ENCODE measurements around the gene THADA.

The THADA gene

GRCh38 chr2:43507137-43507536 lies 88.7 kb downstream of the THADA start:
- no peak for DNase-seq

DNA sequence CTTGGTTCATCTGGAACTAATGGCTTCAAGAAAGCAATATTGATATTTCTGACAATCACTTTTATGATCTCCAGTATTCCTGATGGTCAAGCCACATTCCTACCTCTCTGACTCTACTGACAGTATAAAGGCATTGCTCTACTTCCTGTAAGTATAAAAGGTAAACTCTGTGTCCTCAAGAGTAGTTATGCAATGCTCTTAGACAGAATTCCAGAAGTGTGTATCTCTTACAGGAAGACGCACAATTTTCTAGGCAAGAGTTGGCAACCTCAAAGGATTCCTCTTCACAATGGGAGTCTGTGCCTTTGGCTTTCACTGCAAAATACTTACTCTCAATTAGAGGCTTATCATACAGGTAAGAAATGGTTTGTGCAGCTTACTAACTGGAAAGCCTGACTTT lies 100.1 kb downstream of the THADA start:
- no peak for DNase-seq

DNA sequence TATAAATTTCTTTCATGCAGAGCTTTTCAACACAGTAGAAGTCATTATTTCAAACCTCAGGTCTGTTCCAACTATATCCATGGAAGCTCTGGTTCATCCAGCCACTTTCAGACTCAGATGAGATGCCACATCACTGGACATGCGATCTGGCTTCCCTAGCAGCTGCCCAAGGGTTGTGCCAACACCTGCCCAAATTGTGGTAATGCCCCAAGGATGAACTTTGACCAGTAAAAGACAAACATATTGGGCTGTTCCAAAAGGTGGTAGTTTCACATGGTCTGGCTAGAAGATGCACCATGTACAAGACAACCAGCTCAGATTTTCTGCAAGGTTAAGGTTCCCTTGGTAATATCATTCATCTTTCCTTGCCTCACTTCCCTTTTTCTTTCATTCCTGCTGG lies 101.9 kb downstream of the THADA start:
- no peak for DNase-seq

GRCh38 chr2:43491065-43491639 lies 104.7 kb downstream of the THADA start:
- DNase-seq = no peak

DNA sequence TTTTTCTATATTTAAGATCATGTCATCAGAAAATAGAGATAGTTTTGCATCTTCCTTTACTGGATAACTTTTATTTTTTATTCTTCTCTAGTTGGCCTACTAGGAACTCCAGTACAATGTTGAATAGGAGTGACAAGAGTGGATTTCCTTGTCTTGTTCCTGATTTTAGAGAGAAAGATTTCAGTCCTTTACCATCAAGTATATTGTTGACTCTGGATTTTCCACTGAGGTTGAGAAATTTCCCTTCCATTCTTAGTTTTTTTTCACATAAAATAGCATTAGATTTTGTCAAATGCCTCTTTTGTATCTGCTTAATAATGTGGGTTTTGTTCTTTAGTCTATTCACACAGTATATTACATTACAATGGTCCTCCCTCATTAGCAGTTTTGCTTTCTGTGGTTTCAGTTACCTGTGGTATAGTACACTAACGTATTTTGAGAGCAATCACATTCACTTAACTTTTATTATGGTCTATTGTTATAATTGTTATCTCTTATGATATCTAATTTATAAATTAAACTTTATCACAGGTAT lies 105.5 kb downstream of the THADA start:
- no peak for DNase-seq

- DNase-seq = no peak
Measured at GRCh38 chr2:43488737-43489136, 107.1 kb downstream of the THADA start.

DNA sequence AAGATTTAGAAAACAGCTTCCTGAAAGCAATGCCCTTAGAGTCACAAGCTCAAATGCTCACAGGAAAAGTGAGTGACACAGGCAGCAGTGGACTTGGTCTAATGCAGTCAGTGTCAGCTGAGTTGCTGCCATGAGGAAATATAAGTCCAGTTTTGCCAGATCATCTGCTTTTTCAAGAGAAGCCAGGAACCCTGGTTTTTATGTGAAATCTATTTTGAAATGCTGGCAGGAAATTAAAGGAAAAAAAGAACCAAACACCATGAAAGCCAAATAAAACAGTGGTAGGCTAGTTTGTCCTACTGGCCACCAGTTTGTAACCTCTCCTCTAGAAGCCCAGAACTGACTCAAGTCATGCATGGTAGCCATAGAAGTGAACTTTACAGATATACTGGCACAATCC lies 109.2 kb downstream of the THADA start:
- DNase-seq = no peak

DNA sequence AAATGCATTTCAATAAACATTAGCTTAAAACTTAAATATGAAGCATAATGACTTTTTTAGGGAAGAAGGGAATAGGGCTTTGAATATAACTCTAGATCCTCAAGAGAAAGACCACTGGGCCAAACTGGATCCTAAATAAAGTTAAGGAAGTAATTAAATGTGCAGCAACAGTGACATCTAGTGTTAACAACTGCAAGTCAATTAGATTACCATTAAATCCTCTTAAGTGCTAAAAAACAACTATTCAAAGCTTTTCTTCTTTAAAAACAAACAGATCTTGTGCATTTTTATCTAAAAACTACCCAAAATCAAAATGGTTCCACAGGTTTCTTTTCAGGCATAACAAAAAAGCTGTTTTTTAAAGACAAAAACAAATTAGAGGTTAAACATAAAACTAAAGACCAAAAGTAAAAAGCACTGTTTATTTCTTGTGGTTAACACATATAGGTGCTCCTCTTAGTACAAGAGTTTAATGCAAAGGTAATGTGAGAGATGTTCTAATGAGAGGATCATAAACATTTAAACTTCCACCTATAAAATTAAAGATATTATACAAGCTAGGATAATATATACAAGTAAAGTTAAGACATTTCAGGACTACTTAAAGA lies 111.4 kb downstream of the THADA start:
- no peak for DNase-seq

- no peak for DNase-seq
Measured at GRCh38 chr2:43482961-43483360, 112.9 kb downstream of the THADA start.

DNA sequence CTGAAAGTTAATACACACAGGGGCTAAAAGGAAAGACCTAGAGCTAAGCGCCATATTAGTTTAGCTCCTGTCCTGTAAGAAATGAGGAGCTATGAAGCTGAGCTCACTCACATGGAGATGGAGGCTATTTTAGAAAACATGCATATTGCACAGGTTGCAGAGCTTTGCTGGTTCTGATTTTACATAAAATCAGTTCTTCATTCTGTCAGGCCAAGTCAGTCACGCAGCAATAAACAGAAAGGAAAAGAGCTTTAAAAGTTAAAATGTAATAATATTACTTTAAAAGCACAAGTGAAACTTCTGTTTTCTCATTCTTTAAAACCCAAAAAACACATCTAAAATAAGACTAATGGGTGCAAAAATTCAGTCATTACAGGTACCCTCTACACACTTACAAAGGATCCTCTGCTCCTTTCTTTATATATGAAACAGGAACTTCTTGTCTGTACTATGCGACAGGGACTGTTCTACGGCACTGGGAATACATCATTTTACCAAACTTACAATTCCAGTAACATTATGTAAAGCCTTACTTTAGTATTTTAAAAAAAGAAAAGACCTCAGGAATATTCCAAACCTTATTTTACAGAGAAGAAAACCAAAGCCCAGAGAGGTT lies 113.8 kb downstream of the THADA start:
- no peak for DNase-seq

DNA sequence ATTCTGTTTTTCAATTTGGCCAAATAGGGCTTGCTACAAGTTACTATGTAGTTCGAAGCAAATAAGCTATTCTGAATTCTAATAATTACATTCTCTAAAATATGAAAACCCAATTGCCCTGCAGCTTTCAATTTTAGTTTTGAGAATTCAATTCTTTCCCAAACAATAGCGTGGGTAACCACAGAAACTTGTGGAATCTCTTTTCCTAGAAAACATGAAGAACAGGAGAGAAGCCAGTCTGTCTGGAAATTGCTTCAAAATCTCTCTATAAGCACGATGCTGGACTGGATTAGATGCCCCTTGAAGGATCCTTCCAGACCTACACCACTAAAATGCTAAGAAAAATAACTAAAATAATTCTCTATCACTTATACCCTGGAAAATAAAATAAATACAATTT lies 115.0 kb downstream of the THADA start:
- DNase-seq = no peak

DNA sequence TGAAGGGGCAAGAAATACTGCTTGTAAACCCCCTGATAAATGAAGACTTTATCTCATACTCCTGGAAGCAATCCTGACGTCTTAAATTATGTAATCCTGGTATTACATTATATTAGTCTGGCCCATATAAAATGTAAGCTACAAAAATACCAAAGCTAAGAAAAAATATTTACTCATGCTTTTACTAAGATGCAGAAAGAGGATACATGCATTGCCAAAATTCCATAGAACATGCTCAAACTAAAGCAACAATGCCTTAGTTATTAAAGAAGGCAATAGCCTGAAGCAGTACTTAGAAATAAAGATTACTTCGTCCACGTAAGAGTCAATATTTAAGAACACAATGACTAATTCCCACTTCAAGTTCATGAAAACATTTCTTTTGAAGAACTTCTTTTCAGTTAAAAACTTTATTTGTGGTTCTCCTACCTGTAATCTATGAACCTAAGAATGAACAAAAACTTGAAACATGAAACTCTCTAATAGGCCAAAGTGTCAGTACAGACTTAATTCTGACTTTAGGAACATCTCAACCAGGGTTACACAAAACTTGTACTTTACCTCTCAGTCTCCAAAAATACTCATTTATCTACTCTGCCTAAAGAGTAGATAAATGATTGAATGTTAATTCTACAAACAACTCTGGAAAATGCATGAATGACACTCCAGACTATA lies 117.3 kb downstream of the THADA start:
- no peak for DNase-seq

DNA sequence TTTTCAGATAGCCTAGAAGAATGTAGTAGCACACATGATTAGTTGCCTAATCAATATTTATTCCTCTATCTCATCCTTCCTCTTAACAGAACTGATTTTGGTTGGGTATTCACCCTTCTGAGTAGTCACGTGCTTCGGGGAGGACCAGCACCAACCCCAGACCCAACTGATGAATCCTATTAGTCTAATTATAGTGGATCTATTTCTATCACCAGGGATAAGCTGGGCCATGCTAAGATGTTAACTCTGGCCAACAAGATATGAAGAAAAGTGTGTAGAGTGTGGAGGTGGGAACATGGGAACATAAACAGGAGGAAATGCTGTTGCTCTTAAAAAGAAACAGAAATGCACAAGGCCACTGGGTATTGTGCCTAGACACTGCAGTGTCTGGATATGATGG lies 119.9 kb downstream of the THADA start:
- no peak for DNase-seq

DNA sequence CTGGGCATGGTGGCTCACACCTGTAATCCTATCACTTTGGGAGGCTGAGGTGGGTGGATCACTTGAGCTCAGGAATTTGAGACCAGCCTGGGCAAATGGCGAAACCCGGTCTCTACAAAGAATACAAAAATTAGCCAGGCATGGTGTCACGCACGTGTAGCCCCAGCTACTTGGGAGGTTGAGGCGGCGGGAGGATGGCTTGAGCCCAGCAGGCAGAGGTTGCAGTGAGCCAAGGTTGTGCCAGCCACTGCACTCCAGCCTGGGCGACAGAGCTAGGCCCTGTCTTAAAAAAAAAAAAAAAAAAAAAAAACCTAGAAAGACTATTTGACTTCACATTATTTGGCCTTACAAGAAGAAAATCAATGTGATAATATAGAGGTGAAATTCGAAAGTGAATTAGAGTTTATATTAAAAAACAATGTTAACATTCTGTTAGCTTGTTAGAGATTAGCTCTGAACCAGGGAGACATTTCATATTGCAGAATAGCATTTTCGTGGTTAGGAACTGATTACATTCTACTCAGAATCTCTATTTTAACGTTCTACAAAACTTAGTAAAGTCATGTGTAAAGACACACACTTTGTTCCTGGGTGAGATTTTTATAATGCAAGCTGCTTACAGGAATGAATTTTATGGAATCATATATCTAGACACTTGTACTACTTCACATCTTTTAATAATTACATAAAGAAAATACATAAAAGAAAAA lies 120.5 kb downstream of the THADA start:
- no peak for DNase-seq

DNA sequence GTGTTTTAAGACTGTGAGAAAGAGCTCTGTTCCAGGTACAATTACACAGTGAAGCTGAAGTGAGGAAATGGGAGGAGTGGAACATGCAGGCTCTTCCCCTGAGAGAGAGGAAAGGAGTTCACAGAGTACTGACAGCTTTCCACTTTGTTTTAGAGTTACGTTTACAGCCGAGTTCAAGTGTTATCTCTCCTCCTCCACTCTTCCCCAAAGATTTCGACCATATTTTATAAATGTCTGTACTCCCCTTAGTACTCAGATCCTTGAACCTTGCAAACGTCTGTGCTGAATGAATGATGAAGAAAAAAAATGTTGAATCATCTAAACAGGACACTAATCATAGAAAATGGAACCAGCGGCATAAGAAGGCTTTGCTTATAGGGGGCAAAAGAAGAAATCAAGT lies 121.6 kb downstream of the THADA start:
- DNase-seq = no peak

- no peak for DNase-seq
Measured at GRCh38 chr2:43473767-43474166, 122.1 kb downstream of the THADA start.

DNA sequence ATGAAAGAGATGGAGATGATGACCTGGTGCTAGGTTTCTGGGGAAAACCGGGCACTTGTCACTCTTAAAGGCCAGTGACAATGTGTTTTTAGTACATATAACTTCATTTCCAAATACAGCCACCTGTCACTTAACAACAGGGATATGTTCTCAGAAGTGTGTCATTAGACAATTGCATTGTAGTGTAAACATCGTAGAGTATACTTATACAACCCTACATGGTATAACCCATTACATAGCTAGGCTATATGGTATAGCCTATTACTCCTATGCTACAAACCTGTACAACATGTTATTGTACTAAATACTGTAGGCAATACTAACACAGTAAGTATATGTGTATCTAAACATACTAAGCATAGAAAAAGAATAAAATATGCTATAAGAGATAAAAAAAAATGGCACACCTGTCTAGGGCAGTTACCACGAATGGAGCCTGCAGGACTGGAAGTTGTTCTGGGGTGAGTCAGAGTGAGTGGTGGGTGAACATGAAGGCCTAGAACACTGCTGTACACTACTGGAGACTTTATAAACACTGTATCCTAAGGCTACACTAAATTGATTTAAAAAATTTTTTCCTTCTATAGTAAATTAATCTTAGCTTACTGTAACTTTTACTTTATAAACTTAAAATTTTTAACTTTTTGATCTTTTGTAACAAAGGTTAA lies 123.2 kb downstream of the THADA start:
- no peak for DNase-seq

GRCh38 chr2:43469713-43470112 lies 126.1 kb downstream of the THADA start:
- DNase-seq = no peak

GRCh38 chr2:43469094-43469493 lies 126.7 kb downstream of the THADA start:
- no peak for DNase-seq

- no peak for DNase-seq
Measured at GRCh38 chr2:43467891-43468290, 127.9 kb downstream of the THADA start.

- DNase-seq = no peak
Measured at GRCh38 chr2:43465234-43465633, 130.6 kb downstream of the THADA start.

GRCh38 chr2:43464590-43464989 lies 131.2 kb downstream of the THADA start:
- DNase-seq = no peak
